CD4-positive, alpha-beta T cell treated with Interferon gamma for 1 hour (primary cell): ENCODE data around the gene ATP13A3.

Experiments
- DNase-seq: peaks from one replicate; pipeline ENCODE4 v3.0.0-alpha.2; 2020

ATP13A3 gene

DNA sequence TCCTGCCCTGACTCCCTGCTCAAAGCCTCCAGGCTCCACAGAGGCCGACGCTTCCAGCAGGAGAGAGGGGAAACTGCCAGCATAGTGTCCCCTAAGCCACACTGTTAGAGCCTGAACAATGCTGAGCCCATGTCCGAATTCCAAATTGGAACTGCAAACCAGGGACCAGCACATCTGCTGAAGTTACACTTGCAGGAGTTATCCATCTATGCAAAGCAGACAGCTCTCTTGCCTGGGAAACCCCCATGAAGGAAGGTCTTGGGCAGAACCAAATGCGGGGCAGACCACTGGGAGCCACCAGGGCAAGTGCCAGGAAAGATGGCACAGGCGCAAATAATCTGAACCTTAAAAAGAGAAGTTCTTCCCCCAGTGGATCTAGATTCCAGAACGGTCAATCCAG is 117.9 kb downstream of the ATP13A3 start:
- no peak for DNase-seq

DNA sequence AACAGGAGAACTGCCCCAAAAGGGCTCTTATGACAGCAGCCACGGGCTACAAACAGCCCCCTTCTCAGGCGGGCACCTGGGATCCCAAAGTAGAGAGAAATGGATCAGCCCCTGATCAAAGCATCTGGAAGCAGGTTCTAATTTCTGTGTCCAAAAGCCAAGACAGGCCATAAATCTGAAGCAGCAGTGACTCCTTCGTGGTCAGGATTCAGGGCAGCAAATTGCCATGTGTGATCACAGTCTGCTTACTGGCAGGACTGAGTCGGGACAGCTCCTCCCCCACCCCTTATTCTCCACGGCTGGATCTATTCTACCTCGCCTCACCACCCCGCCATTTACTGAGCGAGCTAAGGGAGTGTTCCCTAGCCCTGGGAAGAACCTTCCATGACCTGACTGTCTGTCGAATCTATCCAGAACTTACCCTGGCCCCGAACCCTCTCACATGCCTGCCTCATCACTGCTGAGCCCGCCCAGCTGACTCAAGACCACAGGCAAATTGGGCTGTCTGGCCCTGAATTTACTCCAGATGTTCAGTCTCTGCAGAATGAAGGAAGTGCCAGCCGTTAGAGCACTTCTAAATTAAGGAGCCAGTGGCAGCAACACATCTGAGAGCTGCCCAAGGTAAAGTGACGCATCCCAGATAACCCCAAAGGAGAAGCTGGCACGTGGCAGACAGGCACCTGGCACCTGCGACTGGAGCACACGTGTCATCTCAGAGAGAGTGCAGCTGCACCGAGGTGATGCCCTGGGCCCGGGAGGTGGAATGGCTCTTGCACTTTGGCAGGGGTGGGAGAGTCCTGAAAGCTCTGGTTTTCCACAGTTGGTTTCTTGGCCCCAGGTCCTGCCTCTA is 118.6 kb downstream of the ATP13A3 start:
- DNase-seq = no peak

DNA sequence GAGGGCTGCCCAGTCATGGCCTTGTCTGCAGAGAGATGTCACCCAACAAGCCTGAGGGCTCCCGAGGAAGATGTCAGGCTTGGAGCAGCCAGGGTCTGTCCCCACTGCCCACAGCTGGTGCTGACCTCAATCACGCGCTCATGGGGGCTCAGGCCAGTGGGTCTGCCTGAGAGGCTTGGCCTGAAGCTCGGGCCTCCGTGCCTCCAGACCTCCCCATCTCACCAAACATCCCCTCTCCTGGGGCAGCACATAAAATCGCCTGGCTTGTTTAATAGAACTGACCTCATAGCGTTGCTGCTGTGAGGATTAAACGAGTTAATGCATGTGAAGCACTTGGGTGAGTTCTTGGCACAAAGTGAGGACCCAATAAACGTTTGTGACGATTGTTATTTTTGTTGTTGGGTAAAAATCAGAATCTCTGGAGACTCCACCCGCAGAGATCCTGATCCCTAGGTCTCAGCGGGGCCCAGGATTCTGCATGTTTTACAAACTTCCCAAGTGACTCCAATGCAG is 120.8 kb downstream of the ATP13A3 start:
- no peak for DNase-seq

DNA sequence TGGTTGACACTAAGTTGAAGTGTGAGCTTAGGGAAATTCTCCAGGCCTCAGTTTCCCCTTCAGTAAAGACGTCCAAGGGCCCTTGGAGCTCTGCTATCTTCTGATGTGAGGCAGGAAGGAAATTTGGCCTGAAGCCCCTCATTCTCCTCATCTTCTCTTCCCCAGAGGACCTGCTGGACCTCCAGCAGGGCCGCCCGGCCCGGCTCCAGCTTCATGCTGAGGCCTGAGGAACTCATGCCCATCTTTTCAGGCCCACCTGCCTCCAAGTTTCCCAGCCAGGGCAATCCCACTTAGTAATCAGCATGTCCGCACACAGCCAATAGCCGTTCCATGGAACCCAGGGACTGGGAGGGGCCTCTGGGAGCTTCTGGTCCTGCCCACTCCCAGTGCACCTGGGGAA is 121.3 kb downstream of the ATP13A3 start:
- DNase-seq = no peak

DNA sequence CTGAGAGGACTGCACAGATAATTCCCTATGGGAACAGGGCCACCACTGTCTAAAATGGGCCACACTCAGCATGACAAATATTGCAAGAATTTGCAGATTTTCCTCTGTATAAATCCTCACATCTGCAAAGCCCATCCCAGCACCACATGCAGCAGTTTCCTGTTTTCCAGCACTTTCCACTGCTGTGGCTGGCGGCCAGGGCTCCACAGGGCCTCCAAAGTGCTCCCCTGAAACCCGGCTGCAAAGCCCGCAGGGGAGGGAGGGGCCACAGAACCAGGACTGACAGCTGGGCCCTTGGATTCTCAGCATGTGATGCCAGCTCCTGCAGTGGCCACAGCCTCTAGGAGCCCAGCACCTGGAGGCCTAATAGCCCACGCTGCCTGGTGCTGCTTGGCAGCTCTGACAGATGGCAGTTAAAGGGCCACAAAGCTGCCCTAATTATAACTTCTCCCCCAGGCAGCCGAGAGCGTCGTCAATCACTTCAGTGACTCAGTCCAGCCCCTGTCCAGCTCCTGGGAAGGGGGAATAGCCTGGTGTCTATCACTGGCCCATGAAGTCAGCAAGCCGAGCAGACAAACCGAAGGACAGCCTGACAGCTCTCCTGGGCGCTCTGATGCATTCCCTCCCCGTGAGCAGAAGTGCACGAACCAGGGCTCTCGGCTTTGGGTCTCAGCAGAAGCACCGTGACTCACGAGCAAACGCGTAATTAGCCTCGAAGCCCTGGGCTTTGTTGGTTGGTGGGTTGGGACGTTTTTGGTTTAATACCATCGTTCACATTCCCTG is 122.0 kb downstream of the ATP13A3 start:
- DNase-seq = no peak

DNA sequence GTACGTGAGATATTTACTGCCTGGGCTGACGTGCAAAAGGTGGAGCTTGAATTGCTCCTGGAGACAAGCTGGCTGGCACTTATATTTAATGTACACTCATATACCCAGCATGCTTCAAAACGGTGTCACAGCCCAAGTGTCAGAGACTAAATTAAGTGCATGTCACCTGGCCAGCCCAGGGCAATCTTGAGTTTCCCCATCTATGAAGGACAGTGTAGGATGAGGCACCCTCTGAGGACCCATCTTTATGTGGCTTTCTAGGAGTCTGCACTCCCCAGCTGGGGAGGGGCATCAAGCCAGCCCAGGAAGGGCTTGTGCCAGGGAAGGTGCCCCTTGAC is 122.5 kb downstream of the ATP13A3 start:
- DNase-seq = no peak

DNA sequence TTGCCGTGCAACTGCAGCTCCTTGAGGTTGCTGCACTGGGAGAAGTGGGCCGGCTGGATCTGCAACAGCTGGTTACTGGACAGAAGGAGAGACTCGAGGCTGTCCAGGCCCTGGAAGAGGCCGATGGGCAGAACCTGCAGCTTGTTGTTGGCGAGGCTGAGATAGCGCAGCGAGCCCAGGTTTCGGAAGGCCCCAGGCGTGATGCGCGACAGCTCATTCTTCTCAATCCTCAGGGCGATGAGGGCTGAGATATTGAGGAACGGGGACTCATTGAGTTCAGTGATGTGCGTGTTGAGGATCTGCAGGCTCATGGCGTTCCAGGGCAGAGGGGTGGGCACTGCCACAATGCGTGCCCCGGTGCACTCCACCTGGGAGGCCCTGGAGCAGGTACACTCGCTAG is 126.2 kb downstream of the ATP13A3 start:
- DNase-seq = no peak

DNA sequence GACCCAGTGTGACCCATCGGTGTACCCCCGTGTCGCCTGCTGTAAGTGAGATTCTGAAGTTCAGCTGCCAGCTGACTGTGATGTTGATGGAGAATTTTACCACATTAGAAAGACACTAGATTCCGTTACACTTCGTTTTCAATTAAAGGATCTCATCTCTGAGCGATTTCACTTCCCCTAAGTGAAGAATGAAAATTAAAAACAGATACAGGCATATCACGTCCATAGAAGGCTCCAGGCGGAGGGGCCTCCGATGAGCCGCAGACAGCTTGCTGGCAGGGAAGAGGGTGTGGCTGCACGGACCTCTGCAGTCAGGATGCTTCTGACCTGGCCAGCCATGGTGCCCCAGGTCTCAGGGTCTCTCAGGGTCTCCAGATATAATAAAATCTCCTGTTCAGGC is 129.1 kb downstream of the ATP13A3 start:
- DNase-seq = no peak

DNA sequence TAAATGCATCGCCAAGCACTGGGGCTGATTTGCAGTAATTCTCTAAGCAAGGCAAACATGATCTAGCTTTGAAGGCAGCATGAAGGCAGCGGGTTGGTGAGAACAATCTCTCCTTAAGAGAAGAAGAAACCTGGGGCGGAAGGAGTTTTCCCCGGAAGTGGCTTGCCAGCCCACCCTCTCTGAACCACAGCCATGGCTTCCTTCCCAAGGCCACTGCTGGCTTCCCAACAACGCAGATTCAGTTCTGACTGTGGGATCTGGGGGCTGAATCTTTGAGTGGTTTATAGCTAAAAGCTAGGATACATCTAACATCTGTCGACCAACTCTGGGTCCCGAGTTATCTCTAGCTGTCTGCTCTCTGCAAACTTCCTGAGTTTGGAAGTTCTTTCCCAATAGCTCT is 131.4 kb downstream of the ATP13A3 start:
- DNase-seq = no peak

DNA sequence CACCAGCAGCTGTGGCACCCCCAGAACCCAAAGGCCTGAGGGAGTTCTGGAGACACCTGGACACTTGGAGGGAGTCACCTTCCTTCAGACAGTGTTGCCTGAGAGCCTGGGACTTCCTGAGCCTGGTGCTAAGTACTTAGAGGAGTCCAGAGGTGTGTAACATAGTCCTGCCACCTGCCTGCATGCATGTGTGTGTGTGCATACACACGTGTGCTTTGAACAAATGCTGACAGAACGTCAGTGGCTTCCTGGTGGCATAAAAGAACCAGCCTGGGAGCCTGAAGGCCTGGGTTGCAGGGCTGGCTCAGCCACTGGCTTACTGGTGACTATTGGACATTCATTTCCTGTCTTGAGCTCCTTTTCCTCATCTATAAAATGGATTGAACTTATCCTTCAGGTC is 132.5 kb downstream of the ATP13A3 start:
- DNase-seq = no peak
